NCI-H2196 (cell line): Measurements from ENCODE around the gene RPS15A.
"Not testable (repeated sequence)": the region's sequence is repeated elsewhere in the genome, so short reads cannot be mapped to it uniquely, and the experiment has no call there.

Experiments
- DNase-seq: peaks from one replicate; lab custom pipeline; 2025; ENCODE audit not compliant: unreplicated experiment; lab: John Stamatoyannopoulos, UW

The RPS15A gene

DNA sequence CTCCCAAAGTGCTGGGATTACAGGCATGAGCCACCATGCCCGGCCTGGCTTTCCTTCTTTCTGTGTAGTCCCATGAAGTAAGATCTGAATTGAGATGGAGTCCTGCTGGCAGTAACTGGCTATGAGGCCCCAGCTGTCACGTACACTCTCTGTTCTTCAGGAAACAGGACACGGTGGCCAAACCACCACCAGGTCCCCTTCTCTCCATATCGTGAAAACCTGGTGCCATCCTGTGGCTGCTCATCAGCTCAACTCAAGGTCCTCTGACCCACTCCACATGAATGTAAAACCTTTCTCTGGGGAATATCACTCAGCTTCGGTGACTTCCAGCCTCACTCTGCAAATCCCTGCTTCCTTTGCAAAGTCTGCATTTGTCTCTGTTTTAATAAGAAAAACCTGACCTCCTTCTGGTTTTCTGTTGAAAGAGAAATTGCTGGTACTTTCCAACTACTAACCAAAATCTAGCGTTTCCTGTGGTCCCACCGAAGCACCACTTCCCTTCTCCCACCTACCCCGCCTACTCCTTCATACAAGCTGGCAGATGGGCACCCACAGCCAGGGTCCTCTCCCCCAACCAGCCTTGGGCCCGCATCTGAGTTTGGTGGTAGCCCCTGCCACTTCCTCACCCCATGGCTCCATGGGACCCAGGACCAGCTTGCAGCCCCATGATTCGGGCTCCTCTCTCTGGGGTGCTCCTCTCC lies 32.0 kb downstream of the RPS15A start:
- not testable (repeated sequence) for DNase-seq

DNA sequence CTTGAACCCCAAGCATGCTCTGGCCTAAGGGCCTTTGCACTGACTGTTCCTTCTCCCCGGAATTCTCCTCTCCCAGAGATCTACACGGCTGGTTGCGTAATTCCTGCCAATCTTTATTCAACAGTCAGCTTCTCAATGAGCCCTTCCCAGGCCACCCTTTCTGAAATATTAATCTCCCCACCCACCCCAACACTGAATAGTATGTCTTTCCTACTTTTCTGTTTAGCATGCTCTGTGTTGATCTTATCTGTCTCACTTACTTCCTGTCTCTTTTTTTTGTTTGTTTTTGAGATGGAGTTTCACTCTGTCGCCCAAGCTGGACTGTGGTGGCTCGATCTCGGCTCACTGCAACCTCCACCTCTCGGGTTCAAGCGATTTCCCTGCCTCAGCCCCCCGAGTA lies 33.5 kb downstream of the RPS15A start:
- not testable (repeated sequence) for DNase-seq

DNA sequence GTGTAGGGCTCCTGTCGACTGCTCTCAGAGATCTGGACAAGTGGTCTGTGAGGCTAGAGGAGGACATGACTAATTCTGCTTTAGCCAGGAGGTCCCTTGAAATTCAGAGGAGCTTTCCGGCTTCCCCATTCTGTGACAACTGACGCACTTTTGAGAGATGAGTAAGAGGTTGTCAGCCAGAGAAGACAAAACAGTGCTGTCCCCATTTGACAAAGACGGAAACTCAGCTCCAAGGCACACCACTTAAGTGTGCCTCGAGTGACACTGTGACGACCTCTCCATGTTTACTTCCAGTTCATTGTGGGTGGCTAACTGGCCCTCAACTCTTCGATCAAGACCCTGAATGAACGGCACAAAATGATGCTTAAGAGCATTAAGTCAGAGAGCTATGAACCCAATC lies 47.3 kb downstream of the RPS15A start:
- not testable (repeated sequence) for DNase-seq

DNA sequence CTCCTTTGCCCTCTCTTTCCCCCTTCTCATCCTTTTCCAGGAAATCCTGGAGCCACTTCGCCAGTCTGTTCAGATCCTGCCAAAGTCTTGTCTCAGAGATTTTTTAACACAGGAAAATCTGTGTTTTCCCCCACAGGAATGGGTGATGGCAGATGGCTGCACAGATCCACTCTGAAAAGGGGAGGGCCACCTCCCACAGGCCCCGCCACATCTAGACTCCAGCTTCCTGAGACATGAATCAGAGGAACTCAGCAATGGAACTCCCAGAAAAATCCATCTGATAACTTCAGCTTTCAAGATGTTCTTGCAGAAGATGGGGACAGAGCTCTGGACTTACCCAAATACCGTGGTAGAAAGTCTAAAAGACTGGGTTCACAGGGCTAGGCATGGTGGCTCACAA lies 50.1 kb downstream of the RPS15A start:
- not testable (repeated sequence) for DNase-seq

DNA sequence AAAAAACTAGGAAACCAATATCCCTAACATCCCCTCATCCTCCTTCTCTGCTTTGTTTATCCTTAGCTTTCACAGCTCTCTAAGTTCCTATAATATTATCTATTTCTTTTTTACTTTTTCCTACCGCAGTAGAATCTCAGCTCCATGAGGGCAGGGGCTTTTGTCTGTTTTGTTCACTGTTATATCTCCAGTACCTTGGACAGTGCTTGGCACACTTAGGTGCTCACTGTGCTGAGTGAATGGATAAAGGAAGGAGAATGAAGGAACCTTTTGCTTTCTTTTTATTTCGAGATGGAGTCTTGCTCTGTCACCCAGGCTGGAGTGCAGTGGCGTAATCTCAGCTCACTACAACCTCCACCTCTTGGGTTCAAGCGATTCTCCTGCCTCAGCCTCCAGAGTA lies 51.4 kb downstream of the RPS15A start:
- DNase-seq = not testable (repeated sequence)

DNA sequence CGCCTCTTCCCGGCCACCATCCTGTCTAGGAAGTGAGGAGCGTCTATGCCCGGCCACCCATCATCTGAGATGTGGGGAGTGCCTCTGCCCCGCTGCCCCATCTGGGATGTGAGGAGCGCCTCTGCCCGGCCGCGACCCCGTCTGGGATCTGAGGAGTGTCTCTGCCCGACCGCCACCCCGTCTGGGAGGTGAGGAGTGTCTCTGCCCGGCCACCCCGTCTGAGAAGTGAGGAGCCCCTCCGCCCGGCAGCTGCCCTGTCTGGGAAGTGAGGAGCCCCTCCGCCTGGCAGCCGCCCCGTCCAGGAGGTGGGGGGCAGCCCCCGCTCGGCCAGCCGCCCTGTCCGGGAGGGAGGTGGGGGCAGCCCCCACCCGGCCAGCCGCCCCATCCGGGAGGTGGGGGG lies 55.9 kb downstream of the RPS15A start:
- not testable (repeated sequence) for DNase-seq
